ENCODE results near the gene PLSCR3. TPM values are rescaled to one million over a fixed set of nuclear protein-coding genes. Genes with fewer than 3 reads are reported as not detected.

Gene PLSCR3
- total RNA-seq, 2 experiments from 2014 or later, result 69.3 to 78.9 TPM

DNA sequence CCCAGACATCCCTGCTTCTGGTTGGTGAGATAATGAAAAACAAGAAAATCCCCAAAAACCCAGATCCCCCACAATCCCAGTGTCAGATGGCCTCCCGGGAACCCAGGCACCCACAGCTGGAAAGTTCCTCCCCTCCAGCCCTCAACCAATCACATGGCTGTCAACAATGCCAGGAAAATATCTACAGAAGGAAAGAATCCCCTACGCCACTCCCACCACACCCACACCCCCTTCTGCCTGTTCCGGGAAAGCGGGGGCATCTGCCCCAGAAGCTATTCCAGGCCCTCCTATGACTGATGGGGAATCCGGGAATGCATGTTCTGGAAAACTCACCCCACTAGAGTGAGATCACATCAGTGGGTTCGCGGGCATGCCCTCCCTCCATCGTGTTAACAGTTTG lies 37.6 kb downstream of the PLSCR3 start:
- no peak for DNase-seq
- H3K27me3 Mint-ChIP-seq, result no peaks in the 10 kb centered on the region
- intact Hi-C loops (cut with DNase I, micrococcal nuclease), result loop anchor here (1.0 to 2.0 kb wide), 4 partner anchors 38 to 233 kb away; partner anchors contain the start of genes PLSCR3 (in 2 of the 2) and SENP3 (in 1 of the 2)
- H3K27ac Mint-ChIP-seq, result no peak overlapping the region
- CTCF ChIA-PET, result interaction anchor here (0.6 to 4.0 kb wide), 18 partner anchors 9 to 332 kb away, joined by 3 to 27 read pairs (median 5); partner anchors contain the start of genes ACAP1, NEURL4, PLSCR3 and SOX15
- H3K4me3 Mint-ChIP-seq, result no peak overlapping the region
- H3K9me3 Mint-ChIP-seq (ENCODE audit: low read depth), result no peaks in the 10 kb centered on the region
- H3K36me3 Mint-ChIP-seq (ENCODE audit: low read depth), result peaks cover 5% of the 10 kb centered on the region
- no peak for ATAC-seq
- H3K4me1 Mint-ChIP-seq, result peaks cover 25% of the 10 kb centered on the region
- POLR2A ChIA-PET, result interaction anchor here (0.6 kb wide), 1 partner anchor 204 kb away, joined by 3 read pairs; no protein-coding TSS in a partner anchor

DNA sequence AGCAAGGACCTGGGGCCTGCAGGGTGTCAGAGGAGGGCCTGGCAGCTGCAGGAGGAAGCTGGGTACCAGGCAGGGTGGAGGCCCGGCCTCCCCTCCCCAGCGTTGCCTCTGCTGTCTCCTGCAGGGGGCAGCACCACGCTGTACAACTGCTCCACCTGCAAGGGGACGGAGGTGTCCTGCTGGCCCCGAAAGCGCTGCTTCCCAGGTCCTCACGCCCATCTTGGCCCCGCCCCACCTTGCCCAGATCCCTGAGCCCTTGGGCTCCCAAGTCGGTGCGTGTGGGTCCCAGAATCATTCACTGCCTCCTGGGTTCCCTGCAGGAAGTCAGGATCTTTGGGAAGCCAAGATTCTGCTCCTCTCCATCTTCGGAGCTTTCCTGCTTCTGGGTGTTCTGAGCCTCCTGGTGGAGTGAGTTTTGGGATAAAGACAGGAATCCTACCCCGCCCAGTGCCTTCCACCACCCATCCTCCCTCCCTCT lies 38.2 kb downstream of the PLSCR3 start:
- Mint-ChIP-seq H3K36me3 (ENCODE audit: low read depth) (peaks cover 8% of the 10 kb centered on the region), H3K27me3 (no peaks in the 10 kb centered on the region), H3K9me3 (ENCODE audit: low read depth) (no peaks in the 10 kb centered on the region), H3K27ac (no peak overlapping the region), H3K4me3 (no peak overlapping the region), H3K4me1 (peaks cover 27% of the 10 kb centered on the region)
- intact Hi-C loops (cut with DNase I, micrococcal nuclease), result loop anchor here (1.0 to 2.0 kb wide), 4 partner anchors 39 to 233 kb away; partner anchors contain the start of genes PLSCR3 (in 2 of the 2) and SENP3 (in 1 of the 2)
- peak; percentile 93 for DNase-seq
- peak; percentile 69 for ATAC-seq
- ChIA-PET POLR2A (interaction anchor here (0.7 kb wide), 1 partner anchor 129 kb away, joined by 3 read pairs; no protein-coding TSS in a partner anchor), CTCF (interaction anchor here (0.6 to 4.0 kb wide), 35 partner anchors 11 to 355 kb away, joined by 3 to 27 read pairs (median 3); partner anchors contain the start of genes ACAP1, MPDU1, NEURL4 and PLSCR3)

DNA sequence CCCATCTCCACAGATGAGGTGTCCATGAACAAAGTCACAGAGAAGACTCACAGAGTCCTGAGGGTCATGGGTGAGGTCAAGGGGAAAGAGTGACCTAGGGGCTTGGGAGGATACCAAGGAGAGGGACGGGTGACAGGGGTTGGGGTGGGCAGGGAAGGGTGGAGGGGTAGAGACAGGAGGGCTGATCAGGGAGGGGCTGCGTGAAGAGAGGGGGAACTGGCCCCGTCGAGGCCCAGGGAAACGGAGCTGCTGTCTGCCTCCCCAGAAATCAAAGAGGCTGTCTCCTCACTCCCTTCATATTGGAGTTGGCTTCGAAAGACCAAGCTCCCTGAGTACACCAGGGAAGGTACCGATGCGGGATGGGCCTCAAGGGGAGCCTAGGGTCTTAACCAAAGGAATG lies 38.8 kb downstream of the PLSCR3 start:
- POLR2A ChIA-PET, result interaction anchor here (0.7 kb wide), 1 partner anchor 130 kb away, joined by 3 read pairs; no protein-coding TSS in a partner anchor
- no peak for ATAC-seq
- peaks cover 32% of the 10 kb centered on the region for H3K4me1 Mint-ChIP-seq
- intact Hi-C loops (cut with DNase I, micrococcal nuclease), result loop anchor here in 1 of 2 experiments (2.0 kb wide), 1 partner anchor 205 kb away; the partner anchor contains the start of gene SENP3
- H3K9me3 Mint-ChIP-seq (ENCODE audit: low read depth), result no peaks in the 10 kb centered on the region
- H3K27ac Mint-ChIP-seq, result no peak overlapping the region
- CTCF ChIA-PET, result interaction anchor here (0.6 to 4.0 kb wide), 32 partner anchors 10 to 355 kb away, joined by 3 to 27 read pairs (median 4); partner anchors contain the start of genes ACAP1, MPDU1, NEURL4 and PLSCR3
- DNase-seq, result no peak
- no peaks in the 10 kb centered on the region for H3K27me3 Mint-ChIP-seq
- H3K4me3 Mint-ChIP-seq, result no peak overlapping the region
- peaks cover 13% of the 10 kb centered on the region for H3K36me3 Mint-ChIP-seq (ENCODE audit: low read depth)

DNA sequence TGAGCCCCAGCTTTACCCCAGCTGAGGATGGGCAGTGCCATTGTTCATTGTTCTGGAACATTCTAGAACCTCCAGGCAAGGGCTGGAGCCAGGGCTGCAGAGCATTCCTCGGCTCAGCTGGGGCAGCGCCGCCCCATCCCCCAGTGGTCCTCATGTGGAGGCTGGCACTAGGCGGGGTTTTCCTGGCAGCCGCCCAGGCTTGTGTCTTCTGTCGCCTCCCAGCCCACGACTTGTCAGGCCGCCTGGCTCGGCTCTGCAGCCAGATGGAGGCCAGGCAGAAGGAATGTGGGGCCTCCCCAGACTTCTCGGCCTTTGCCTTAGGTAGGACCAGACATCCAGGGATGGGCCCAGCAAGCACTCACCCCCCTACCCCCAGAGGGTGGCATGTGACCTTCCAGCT lies 39.3 kb downstream of the PLSCR3 start, which contains the start of gene TMEM95:
TSS of gene TMEM95 (plus strand) at position 104 of the 400 bp plus-strand sequence. CDS start at position 153, 49 bp downstream.
- Mint-ChIP-seq H3K4me1 (peaks cover 35% of the 10 kb centered on the region), H3K27me3 (no peaks in the 10 kb centered on the region), H3K4me3 (no peak within 1 kb of the TSS), H3K9me3 (ENCODE audit: low read depth) (no peaks in the 10 kb centered on the region), H3K36me3 (ENCODE audit: low read depth) (peaks cover 16% of the 10 kb centered on the region), H3K27ac (peak within 1 kb of the TSS; percentile 2)
- CTCF ChIA-PET, result interaction anchor here (0.6 to 4.0 kb wide), 20 partner anchors 10 to 317 kb away, joined by 3 to 27 read pairs (median 5); partner anchors contain the start of genes ACAP1, NEURL4, SENP3 and SOX15
- POLR2A ChIA-PET, result interaction anchor here (1.0 kb wide), 1 partner anchor 332 kb away, joined by 4 read pairs; the partner anchor contains the start of gene TP53
- ATAC-seq (no peak), DNase-seq (no peak)
- intact Hi-C loops (cut with DNase I, micrococcal nuclease), result loop anchor here in 1 of 2 experiments (2.0 kb wide), 1 partner anchor 206 kb away; the partner anchor contains the start of gene SENP3

DNA sequence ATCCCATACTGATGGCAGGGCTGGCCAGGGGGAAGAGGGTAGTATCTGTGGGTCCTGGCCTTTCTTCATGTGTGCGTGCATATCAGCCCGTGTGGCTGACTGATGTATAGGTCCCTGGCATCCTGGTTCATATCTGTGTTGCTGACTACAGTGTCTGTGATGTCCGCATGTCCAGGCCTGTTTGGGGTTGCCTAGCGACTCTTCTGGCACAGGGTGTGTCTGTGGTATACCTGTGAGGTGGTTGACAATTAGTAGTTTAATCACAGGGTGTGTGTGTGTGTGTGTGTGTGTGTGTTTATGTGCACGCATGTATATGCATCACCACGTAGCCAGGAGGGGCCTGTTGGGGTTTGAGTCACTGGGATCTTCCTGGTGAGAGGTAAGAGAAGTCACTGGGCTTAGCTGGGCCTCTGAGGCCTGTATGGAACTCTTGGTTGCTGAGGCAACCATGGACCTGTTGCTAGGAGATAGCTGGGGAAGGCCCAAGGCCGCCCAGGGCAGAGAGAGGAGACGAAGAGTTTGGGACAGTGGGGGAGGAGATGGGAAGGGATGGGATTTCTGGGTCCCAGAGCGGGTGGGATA lies 40.0 kb downstream of the PLSCR3 start:
- H3K9me3 Mint-ChIP-seq (ENCODE audit: low read depth), result no peaks in the 10 kb centered on the region
- H3K4me1 Mint-ChIP-seq, result peaks cover 42% of the 10 kb centered on the region
- H3K27me3 Mint-ChIP-seq, result no peaks in the 10 kb centered on the region
- peak overlapping the region; percentile 2 for H3K27ac Mint-ChIP-seq
- ATAC-seq (peak; percentile 51), DNase-seq (peak; percentile 77)
- intact Hi-C loops (cut with DNase I, micrococcal nuclease), result loop anchor here (2.0 to 5.0 kb wide), 2 partner anchors 206 to 488 kb away; partner anchors contain the start of gene SENP3 (in 1 of the 2)
- H3K36me3 Mint-ChIP-seq (ENCODE audit: low read depth), result peaks cover 22% of the 10 kb centered on the region
- CTCF ChIA-PET, result interaction anchor here (0.6 to 4.0 kb wide), 13 partner anchors 13 to 319 kb away, joined by 3 to 27 read pairs (median 3); partner anchors contain the start of genes ACAP1, NEURL4, SENP3 and TMEM102
- POLR2A ChIA-PET, result interaction anchor here (1.0 kb wide), 1 partner anchor 333 kb away, joined by 4 read pairs; the partner anchor contains the start of gene TP53
- no peak overlapping the region for H3K4me3 Mint-ChIP-seq

DNA sequence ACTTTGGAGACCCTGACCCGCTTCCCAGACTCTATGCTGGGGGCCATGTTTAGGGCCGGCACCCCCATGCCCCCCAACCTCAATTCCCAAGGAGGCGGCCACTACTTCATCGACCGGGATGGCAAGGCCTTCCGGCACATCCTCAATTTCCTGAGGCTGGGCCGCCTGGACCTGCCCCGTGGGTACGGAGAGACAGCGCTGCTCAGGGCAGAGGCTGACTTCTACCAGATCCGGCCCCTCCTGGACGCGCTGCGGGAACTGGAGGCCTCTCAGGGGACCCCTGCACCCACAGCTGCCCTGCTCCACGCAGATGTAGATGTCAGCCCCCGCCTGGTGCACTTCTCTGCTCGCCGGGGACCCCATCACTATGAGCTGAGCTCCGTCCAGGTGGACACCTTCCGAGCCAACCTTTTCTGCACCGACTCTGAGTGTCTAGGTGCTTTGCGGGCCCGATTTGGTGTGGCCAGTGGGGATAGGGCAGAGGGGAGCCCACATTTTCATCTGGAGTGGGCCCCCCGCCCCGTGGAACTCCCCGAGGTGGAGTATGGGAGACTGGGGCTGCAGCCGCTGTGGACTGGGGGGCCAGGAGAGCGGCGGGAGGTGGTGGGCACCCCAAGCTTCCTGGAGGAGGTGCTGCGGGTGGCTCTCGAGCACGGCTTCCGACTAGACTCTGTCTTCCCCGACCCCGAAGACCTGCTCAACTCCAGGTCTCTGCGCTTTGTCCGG lies 41.3 kb downstream of the PLSCR3 start:
- H3K36me3 Mint-ChIP-seq (ENCODE audit: low read depth), result peaks cover 30% of the 10 kb centered on the region
- H3K27me3 Mint-ChIP-seq, result no peaks in the 10 kb centered on the region
- no peaks in the 10 kb centered on the region for H3K9me3 Mint-ChIP-seq (ENCODE audit: low read depth)
- no peak for DNase-seq
- intact Hi-C loops (cut with DNase I, micrococcal nuclease), result loop anchor here (2.0 to 5.0 kb wide), 2 partner anchors 84 to 489 kb away; no protein-coding TSS in a partner anchor
- H3K4me3 Mint-ChIP-seq, result peak overlapping the region; percentile 79
- POLR2A ChIA-PET, result interaction anchor here (0.7 to 0.8 kb wide), 2 partner anchors 22 to 87 kb away, joined by 3 read pairs; no protein-coding TSS in a partner anchor
- CTCF ChIA-PET, result interaction anchor here (0.8 to 4.0 kb wide), 6 partner anchors 12 to 320 kb away, joined by 3 to 23 read pairs (median 3); partner anchors contain the start of gene NEURL4
- peak overlapping the region; percentile 84 for H3K27ac Mint-ChIP-seq
- no peak for ATAC-seq
- peaks cover 52% of the 10 kb centered on the region for H3K4me1 Mint-ChIP-seq

DNA sequence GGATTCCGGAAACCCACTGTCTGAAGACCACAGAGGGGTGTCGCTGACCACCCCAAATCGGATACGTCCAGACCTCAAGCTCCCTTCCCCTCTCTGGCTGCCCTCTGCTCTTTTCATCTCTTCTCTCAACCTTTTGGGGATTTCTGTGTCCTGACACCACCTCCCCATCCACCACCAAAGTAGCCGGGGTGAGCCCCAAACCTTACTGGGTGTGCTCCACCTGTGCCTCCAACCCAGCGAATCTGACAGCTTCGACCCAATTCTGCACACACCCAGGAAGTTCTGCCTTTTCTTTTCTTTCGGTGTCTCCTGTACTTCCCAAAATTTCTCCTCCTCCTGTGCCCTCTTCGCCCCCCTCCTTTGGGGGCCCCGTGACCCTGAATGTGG lies 41.8 kb downstream of the PLSCR3 start:
- peaks cover 53% of the 10 kb centered on the region for H3K4me1 Mint-ChIP-seq
- H3K9me3 Mint-ChIP-seq (ENCODE audit: low read depth), result no peaks in the 10 kb centered on the region
- H3K4me3 Mint-ChIP-seq, result peak overlapping the region; percentile 79
- peaks cover 30% of the 10 kb centered on the region for H3K36me3 Mint-ChIP-seq (ENCODE audit: low read depth)
- POLR2A ChIA-PET, result no interaction called here
- H3K27ac Mint-ChIP-seq, result peak overlapping the region; percentile 84
- intact Hi-C loops (cut with DNase I, micrococcal nuclease), result loop anchor here (2.0 to 5.0 kb wide), 2 partner anchors 84 to 490 kb away; no protein-coding TSS in a partner anchor
- no peak for ATAC-seq
- no peaks in the 10 kb centered on the region for H3K27me3 Mint-ChIP-seq
- CTCF ChIA-PET, result interaction anchor here (1.0 kb wide), 1 partner anchor 237 kb away, joined by 3 read pairs; no protein-coding TSS in a partner anchor
- peak; percentile 36 for DNase-seq

DNA sequence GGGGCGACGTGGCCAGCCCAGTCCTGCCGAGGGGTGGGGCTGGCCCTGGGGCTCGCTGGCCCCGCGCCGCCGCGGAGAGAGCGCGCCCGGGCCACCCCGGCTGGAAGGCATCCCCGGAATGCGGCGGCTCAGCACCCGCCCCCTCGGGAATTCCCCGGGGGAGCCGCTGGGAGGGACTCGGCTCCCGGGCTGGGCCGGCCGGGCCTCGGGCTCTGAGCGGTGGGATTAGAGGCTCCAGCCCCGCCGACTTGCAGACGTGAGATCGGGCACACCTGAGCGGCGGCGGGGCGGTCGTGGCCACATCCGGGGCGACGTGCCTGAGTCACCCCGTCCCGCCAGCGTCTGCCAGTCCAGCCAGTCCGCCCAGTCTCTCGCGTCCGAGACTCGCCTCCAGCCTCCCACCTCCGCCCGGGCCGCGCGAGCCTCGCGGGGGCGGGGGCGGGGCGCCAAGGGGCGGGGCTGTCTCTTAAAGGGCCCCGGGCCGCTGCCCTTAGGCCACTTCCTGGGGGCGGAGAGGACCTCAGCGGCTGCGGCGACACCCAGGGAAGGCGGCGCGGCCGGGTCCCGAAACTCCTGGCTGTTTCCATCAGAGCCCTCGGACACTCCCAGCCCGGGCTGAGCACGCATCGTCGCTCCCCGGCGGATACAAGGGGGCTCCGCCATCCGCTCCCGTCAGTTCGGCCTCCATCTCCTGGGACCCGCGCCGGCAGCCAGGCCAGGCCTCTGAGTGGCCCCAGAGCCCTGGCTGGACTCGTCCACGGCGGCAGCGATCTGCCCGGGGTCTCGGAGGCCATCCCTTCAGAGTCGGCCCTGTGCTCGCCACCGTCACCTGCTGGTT lies 42.4 kb downstream of the PLSCR3 start, which contains the start of gene KCTD11:
TSS of gene KCTD11 (plus strand) at position 498 of the 838 bp plus-strand sequence.
- ATAC-seq, result peak; percentile 58
- H3K9me3 Mint-ChIP-seq (ENCODE audit: low read depth), result no peaks in the 10 kb centered on the region

DNA sequence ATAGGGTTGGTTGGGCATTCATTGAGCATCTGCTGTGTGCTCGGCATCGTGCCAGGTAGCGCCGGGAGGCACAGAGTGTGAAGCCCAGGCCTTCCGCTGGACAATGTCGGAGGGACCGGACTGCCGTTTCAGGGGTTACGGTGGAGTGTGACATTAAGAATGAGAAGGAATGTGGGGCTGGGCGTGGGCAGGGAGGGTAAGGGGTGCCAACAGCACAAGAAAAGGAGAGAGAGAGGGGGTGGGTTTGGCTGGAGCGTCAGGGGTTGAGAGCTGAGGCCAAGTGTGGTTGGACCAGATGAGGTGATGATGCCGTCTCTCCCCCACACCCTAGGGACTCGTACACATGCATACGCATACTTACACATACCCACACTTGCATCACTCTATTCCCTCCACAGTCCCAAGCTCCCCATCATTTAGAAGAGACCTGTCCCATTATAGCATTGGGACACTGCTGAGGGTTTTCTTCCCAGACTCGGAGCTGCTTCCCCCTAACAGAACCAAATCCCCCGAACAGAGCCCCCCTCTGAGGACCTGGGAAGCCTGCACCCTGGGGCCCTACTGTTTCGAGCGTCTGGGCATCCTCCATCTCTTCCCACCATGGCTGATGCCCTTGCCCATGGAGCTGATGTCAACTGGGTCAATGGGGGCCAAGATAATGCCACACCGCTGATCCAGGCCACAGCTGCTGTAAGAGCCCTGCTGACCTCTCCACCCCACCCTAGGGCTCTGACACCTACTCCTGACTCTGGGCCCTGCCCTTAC lies 45.7 kb downstream of the PLSCR3 start:
- H3K4me1 Mint-ChIP-seq, result peaks cover 39% of the 10 kb centered on the region
- DNase-seq, result no peak
- no peak for ATAC-seq
- H3K4me3 Mint-ChIP-seq, result no peak overlapping the region
- H3K27me3 Mint-ChIP-seq, result no peaks in the 10 kb centered on the region
- CTCF ChIA-PET, result interaction anchor here (0.5 to 3.8 kb wide), 10 partner anchors 8 to 171 kb away, joined by 3 to 18 read pairs (median 3); partner anchors contain the start of gene ACAP1
- H3K9me3 Mint-ChIP-seq (ENCODE audit: low read depth), result no peaks in the 10 kb centered on the region
- POLR2A ChIA-PET, result interaction anchor here (1.6 kb wide), 1 partner anchor 19 kb away, joined by 4 read pairs; no protein-coding TSS in a partner anchor
- H3K36me3 Mint-ChIP-seq (ENCODE audit: low read depth), result peaks cover 51% of the 10 kb centered on the region
- no peak overlapping the region for H3K27ac Mint-ChIP-seq
- intact Hi-C loops (cut with DNase I, micrococcal nuclease), result no loop called here

More for the DNA sequence above, 42.4 kb downstream of the PLSCR3 start, which contains the start of gene KCTD11:
- Mint-ChIP-seq H3K4me3 (peak within 1 kb of the TSS; percentile 79), H3K36me3 (ENCODE audit: low read depth) (peaks cover 35% of the 10 kb centered on the region), H3K27me3 (no peaks in the 10 kb centered on the region), H3K4me1 (peaks cover 55% of the 10 kb centered on the region), H3K27ac (peak within 1 kb of the TSS; percentile 84)
- CTCF ChIA-PET, result interaction anchor here (0.6 to 3.8 kb wide), 3 partner anchors 15 to 232 kb away, joined by 3 to 18 read pairs (median 3); partner anchors contain the start of genes ACAP1, MPDU1 and TMEM256
- POLR2A ChIA-PET, result no interaction called here
- peak; percentile 90 for DNase-seq
- intact Hi-C loops (cut with DNase I, micrococcal nuclease), result loop anchor here (1.0 to 5.0 kb wide), 8 partner anchors 15 to 490 kb away; partner anchors contain the start of genes ACAP1 (in 1 of the 2), GPS2 (in 1 of the 2), NEURL4 (in 1 of the 2) and PLSCR3 (in 1 of the 2)
